ENCODE results near the gene ABI1. TPM values are rescaled to one million over a fixed set of nuclear protein-coding genes. Genes with fewer than 3 reads are reported as not detected.
"Not testable (repeated sequence)": the region's sequence is repeated elsewhere in the genome, so short reads cannot be mapped to it uniquely, and the experiment has no call there.

The ABI1 gene
- 22.0 TPM for polyA plus RNA-seq (2012; ENCODE audit: insufficient read depth, insufficient read length, low read depth)

DNA sequence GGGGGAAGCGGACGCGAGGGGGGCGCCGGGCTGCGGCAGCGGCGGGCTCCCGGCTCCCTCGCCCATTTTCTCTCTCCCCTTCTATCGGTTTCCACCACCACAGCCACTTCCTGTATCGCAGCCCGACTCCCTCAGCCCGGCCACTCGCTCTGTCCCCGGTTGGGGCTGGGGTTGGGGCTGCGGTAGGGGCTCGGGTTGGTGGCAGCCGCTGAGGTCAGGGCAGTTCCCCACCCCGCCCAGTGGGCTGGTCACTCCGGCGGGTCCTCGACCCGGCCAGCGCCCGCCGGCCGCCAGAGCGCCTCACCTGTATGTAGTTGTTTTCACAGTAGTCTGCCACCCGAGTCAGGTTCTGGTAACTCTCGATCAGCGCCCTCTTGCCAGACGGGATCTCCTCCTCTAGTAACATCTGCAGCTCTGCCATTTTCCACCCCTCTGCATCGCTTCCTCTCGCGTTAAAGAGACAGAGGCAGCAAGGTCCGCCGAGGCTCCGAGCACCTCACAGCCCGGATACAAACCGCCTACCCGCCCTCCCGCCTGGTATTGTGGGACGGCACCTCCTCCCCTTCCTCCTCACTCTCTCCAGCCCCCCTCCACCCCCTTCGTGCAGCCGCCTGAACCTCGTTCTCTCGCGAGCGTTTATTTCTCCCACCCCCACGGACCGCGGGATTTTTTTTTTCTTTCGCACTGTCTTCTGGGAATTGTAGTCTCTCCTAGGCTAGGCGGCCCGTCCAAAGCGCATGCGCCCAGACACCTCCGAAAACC, at the start of gene ABI1:
Gene ABI1 (minus strand): TSS at position 516 of the 762 bp plus-strand sequence. CDS start 95 bp downstream, at position 421.
- Histone ChIP-seq H3K4me1 (no peaks in the 10 kb centered on the region), H3K36me3 (no peaks in the 10 kb centered on the region), H3K27me3 (peaks cover 16% of the 10 kb centered on the region), H3K9me3 (no peaks in the 10 kb centered on the region), H3K4me3 (ENCODE audit: low read depth, low read length) (peak within 1 kb of the TSS; percentile 74)
- peak; percentile 96 for DNase-seq
- TF ChIP-seq, protein P1, sequence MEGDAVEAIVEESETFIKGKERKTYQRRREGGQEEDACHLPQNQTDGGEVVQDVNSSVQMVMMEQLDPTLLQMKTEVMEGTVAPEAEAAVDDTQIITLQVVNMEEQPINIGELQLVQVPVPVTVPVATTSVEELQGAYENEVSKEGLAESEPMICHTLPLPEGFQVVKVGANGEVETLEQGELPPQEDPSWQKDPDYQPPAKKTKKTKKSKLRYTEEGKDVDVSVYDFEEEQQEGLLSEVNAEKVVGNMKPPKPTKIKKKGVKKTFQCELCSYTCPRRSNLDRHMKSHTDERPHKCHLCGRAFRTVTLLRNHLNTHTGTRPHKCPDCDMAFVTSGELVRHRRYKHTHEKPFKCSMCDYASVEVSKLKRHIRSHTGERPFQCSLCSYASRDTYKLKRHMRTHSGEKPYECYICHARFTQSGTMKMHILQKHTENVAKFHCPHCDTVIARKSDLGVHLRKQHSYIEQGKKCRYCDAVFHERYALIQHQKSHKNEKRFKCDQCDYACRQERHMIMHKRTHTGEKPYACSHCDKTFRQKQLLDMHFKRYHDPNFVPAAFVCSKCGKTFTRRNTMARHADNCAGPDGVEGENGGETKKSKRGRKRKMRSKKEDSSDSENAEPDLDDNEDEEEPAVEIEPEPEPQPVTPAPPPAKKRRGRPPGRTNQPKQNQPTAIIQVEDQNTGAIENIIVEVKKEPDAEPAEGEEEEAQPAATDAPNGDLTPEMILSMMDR (IDR thresholded peaks at IDR 0.05; ENCODE audit: low read depth, low read length): no peak

DNA sequence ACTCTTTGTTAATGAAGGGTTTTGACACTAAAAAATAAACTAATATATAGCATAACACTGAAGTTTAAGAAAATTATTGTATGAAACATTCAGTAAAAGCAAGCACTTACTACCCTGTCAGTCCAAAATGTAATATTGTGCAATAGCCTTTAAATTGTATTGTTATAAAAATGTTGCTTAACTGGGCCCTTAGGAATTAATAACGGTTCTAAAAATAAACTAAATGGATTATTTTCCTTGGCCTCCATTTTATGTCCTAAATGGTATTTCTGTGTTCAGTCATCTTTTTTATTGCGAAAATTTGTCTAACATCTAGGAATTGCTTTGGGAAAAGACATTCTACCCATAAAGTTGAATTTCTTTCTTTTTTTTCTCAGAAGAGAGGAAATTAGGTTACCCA, 49.0 kb upstream of the ABI1 start:
- Histone ChIP-seq H3K9me3 (no peaks in the 10 kb centered on the region), H3K4me3 (ENCODE audit: low read depth, low read length) (no peak overlapping the region), H3K36me3 (no peaks in the 10 kb centered on the region), H3K27me3 (no peaks in the 10 kb centered on the region), H3K4me1 (no peaks in the 10 kb centered on the region)
- TF ChIP-seq, protein P1 (IDR thresholded peaks at IDR 0.05; ENCODE audit: low read depth, low read length): no peak
- DNase-seq: no peak

DNA sequence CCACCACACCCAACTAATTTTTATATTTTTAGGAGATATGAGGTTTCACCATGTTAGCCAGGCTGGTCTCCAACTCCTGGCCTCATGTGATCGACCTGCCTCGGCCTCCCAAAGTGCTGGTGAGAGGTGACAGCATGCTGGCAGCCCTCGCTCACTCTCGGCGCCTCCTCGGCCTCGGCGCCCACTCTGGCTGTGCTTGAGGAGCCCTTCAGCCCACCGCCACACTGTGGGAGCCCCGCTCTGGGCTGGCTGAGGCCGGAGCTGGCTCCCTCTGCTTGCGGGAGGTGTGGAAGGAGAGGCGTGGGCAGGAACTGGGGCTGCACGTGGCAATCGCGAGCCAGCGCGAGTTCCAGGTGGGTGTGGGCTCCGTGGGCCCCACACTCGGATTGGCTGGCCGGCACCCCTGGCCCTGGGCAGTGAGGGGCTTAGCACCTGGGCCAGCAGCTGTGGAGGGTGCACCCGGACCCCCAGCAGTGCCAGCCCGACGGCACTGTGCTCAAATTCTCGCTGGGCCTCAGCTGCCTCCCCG, 44.6 kb upstream of the ABI1 start:
- not testable (repeated sequence) for H3K9me3 ChIP-seq; H3K27me3 ChIP-seq; H3K4me1 ChIP-seq; H3K4me3 ChIP-seq (ENCODE audit: low read depth, low read length); H3K36me3 ChIP-seq; DNase-seq

DNA sequence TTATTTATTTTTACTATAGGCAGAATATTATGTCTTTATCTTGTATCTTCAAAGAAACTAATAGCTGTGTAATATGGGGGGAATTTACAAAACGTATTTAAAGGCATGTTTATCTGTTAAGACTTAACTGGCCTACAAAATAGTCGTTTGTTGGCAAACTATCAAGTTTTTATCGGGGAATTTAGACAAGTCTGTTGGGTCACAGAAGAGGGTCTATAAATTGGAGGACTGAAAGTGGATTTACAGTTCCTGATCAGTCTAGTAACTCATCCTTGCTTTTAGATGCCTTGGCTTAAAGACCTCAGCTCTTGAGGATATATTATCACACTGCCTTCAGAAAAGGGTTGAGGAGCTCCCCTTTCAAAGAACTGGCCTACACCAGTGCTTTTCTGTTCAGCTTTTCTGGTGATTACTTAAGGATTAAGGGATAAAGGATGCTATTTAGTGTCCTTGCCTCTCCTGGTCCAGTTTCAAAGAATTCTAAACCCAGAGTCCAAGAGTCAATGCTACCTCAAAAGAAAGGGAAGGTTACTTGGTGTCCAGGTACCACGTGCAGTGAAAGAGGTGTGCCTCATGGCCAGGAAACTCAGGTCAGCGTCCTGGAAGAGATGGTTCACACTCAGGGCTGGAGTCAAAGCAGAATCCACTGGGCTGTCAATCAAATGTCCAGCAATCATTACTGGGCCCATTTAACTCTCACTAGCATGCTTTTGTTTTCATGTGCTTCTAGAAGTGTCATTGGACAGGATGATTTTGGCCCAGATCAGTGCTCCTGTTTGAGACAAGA, 42.9 kb upstream of the ABI1 start:
- Histone ChIP-seq H3K4me3 (ENCODE audit: low read depth, low read length) (no peak overlapping the region), H3K27me3 (no peaks in the 10 kb centered on the region), H3K36me3 (no peaks in the 10 kb centered on the region), H3K9me3 (no peaks in the 10 kb centered on the region), H3K4me1 (no peaks in the 10 kb centered on the region)
- no peak for DNase-seq
- TF ChIP-seq, protein P1 (IDR thresholded peaks at IDR 0.05; ENCODE audit: low read depth, low read length): no peak

DNA sequence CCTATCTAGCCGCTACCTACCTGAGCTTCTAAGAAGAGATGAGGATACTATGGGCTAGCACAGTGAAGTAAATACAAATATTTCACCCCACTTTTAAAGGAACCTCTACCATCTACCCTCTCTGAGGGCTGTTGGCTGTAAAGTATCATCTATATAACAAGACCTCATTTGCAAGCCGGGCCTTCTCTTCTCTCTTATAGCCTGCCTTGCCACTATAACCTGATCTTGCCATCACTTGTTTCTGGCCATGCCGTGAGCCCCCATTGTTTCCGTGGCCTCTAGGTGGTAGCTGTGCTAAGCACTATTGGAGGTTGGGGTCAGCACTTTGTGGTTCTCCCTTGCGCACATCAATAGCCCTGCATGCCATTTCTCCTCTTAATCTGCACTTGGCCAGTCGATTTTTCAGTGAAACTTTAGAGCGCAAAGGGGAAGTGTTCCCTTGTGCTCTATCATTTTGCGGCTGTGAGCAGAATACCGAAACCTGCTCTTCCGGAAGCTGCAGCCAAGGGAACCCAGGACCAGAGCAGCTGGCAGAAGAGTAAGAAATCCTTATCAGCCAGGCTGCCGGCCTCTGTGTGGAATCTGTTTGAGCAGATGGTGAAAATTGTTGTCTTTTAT, 31.7 kb upstream of the ABI1 start:
- not testable (repeated sequence) for H3K27me3 ChIP-seq; DNase-seq; H3K36me3 ChIP-seq; H3K9me3 ChIP-seq; H3K4me1 ChIP-seq; H3K4me3 ChIP-seq (ENCODE audit: low read depth, low read length)

DNA sequence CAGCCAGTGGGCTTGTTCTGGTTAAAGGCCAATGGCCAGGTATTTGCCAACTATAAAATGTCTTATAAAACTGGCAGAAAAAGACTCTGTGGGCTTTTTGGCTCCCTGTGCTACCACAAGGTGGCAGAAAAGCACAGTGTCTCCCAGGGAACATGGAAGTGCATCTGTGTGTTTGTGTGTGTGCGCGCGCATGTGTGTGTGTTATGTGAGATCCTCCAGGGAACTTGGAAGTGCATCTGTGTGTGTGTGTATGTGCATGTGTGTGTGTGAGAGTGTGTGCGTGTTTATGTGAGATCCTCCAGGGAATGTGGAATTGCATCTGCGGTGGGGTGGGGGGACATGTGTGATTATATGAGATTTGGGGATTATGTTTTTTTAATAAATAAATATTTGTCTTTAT, 30.2 kb upstream of the ABI1 start:
- Histone ChIP-seq H3K4me1 (no peaks in the 10 kb centered on the region), H3K4me3 (ENCODE audit: low read depth, low read length) (no peak overlapping the region), H3K36me3 (no peaks in the 10 kb centered on the region), H3K9me3 (no peaks in the 10 kb centered on the region), H3K27me3 (no peaks in the 10 kb centered on the region)
- DNase-seq: peak; percentile 83
- TF ChIP-seq, protein P1 (IDR thresholded peaks at IDR 0.05; ENCODE audit: low read depth, low read length): peak; percentile 82

Measured in BE2C (cell line).